ENCODE data around the gene MRPL22.
"Not testable (repeated sequence)": the region's sequence is repeated elsewhere in the genome, so short reads cannot be mapped to it uniquely, and the experiment has no call there.

MRPL22 gene

DNA sequence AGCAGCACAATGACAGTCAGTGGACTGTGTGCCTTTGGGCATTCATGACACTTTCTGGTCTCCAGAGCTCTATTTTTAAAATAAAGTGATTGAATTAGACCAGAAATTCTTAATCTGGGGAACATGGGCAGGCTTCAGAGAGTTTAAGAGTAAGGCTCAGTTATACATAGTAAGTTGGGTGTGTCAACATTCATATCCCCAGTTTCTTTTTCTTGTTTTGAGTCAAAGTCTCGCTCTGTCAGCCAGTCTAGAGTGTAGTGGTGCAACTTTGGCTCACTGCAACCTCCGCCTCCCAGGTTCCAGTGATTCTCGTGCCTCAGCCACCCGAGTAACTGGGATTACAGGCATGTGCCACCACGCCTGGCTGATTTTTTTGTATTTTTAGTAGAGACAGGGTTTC, 59.0 kb downstream of the MRPL22 start:
- no peak for DNase-seq

DNA sequence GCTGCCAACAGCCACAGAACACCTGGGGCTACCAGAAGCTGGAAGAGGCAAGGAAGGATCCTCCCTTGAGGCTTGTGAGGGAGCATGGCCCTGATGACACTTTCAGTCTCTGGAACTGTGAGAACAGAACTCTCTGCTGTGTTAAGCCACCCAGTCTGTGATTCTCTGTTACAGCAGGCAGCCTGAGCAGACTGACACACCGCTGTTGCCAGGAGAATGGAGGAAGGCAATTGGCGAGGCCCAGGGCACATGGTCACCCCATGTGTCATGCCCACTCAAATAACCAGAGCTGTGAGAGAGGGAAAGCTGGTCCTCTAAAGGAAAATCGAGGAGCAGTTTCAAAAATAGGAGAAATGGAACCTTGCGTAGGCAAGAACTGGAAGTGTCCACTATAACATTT, 60.6 kb downstream of the MRPL22 start:
- DNase-seq = no peak

DNA sequence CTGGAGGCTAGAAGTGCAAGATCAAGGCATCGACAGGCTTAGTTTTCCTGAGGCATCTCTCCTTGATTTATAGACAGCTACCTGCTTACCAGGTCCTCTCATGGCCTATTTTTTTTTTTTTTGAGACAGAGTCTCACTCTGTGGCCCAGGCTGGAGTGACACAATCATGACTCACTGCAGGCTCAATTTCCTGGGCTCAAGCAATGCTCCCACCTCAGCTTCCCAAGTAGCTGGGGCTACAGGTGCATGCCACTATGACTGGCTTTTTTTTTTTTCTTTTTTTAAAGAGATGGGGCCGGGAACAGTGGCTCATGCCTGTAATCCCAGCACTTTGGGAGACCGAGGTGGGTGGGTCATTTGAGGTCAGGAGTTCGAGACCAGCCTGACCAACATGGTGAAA, 61.8 kb downstream of the MRPL22 start:
- DNase-seq = not testable (repeated sequence)

DNA sequence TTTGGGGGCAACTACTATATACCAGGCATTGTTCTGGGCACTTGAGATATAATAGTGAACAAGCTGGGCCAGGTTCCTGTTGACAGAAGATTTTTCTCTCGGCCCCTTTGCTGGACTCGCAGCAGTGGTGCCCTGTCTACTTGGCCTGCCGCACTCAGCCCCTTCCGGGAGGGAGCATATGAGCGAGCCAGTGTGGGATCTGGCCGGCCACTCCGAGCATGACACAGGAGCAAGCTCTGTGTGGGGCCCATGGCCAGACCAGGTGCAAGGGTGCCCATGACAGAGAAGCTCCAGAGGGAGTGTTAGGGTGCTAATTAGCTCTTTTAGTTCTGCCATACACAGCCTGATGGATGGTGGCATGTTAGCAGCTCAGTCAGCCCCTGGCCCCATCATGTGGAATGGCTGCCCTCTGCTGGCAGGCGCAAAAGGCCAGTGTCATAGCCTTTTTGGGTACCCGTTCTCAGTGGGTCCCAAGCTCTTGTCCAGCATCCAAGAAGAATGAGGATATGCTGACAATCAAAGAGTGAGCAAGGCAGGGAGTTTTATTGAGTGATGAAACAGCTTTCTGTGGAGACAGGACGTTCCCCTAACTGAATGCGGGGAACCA, 63.4 kb downstream of the MRPL22 start:
- DNase-seq = no peak

DNA sequence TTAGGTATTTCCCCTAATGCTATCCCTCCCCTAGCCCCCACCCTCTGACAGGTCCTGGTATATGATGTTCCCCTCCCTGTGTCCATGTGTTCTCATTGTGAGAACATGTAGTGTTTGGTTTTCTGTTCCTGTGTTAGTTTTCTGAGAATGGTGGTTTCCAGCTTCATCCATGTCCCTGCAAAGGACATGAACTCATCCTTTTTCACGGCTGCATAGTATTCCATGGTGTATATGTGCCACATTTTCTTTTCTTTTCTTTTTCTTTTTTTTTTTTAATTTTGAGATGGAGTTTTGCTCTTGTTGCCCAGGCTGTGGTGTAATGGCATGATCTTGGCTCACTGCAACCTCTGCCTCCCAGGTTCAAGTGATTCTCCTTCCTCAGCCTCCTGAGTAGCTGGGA, 65.4 kb downstream of the MRPL22 start:
- not testable (repeated sequence) for DNase-seq

DNA sequence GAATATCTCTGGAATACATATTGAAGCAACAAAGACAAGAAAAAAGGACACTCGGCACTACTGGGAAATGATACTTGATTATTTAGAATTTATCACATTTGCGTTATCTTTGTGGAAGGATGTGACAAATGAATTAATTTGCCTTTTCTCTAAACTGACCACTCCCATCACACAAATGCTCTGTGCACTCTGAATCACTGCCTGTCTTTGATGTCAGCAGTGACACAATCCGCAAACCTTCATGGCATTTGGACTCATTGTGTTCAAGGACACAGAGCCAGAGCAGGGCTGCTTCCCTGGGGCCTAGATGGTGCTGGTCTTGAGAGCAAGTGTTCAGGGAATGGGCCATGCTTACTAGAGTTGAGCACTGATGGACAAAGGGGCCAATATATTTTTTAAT, 67.8 kb downstream of the MRPL22 start:
- no peak for DNase-seq

DNA sequence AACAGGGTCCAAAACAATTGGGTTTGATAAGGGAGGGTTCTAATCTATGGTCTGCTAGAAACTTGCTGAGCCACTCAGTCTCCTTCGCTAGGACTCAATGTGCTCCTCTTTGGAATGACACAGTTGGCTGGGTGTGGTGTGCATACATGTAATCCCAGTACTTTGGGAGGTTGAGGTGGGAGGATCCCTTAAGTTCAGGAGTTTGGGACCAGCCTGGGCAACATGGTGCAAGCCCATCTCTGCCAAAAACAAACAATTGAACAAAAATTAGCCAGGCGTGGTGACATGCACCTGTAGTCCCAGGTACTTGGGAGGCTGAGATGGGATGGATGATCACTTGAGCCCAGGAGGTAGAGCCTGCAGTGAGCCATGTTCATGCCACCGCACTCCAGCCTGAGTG, 70.0 kb downstream of the MRPL22 start:
- no peak for DNase-seq

DNA sequence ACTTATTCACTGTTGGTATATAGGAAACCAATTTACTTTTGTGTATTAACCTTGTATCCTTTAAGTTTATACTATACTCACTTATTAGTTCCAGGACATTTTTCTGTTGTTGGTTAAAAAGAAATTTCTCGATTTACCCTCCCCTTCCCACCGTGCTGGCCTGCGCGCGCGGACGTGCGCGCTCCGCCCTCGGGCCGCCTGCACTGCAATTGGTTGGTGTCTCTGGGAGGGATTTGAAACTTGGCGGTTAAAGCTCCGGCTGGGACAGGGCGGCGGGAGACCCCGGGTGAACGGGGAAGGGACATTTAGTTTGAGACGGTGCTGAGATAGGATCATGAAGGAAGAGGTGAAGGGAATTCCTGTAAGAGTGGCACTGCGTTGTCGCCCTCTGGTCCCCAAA, 72.7 kb downstream of the MRPL22 start, which contains the start of gene KIF4B:
TSS of gene KIF4B (plus strand) at position 230 of the 400 bp plus-strand sequence. CDS start at position 335, 105 bp downstream.
- DNase-seq = no peak

DNA sequence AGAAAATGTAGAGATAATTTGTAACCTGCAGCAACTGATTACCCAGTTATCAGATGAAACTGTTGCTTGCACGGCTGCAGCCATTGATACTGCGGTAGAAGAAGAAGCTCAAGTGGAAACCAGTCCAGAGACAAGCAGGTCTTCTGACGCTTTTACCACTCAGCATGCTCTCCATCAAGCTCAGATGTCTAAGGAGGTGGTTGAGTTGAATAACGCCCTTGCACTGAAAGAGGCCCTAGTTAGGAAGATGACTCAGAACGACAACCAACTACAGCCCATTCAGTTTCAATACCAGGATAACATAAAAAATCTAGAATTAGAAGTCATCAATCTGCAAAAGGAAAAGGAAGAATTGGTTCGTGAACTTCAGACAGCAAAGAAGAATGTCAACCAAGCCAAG, 74.4 kb downstream of the MRPL22 start:
- DNase-seq = no peak

DNA sequence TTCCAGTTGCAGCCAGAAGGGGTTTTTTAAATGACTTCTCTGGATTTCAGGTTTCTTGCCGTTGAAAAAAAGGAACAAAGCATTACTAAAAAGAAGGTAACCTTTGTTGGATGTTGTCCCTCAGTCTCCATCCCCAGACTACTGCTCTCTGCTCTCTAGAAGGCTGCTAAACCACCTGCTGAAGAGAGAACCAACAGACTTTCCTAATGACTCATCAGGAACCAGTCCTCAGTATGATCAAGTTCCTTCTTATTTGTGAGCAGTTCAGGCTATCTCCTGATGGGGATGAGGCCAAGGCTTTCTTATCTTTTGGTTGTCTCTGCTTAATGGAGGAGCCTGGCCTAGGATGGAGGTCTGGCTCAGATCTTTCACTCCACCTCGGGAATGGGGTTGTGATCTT, 76.7 kb downstream of the MRPL22 start:
- no peak for DNase-seq
